Trophoblast cell (in vitro differentiated cells and primary cell): Measurements from ENCODE around the gene TACR1.

Experiments
- DNase-seq, 2 donors: peaks; one replicate each; pipeline ENCODE4 v3.0.0-alpha.2; 2016
- H2AFZ ChIP-seq: 2 replicates; pipeline ENCODE4 v1.6.1; 2013; ENCODE audit warnings: low read length, moderate library complexity, mild to moderate bottlenecking; ENCODE audit not compliant: insufficient read depth, poor library complexity
- H2AK5ac ChIP-seq: 2 replicates; pipeline ENCODE4 v1.6.1; 2013; ENCODE audit warnings: mild to moderate bottlenecking, low read length
- H2BK120ac ChIP-seq: 2 replicates; pipeline ENCODE4 v1.6.1; 2013; ENCODE audit warnings: low read length, mild to moderate bottlenecking, moderate library complexity; ENCODE audit not compliant: insufficient read depth, poor library complexity
- H2BK12ac ChIP-seq: 2 replicates; pipeline ENCODE4 v1.6.1; 2013; ENCODE audit warnings: mild to moderate bottlenecking, low read length, moderate library complexity
- H2BK5ac ChIP-seq: 2 replicates; pipeline ENCODE4 v1.6.1; 2013; ENCODE audit warnings: low read length, low read depth, moderate library complexity, mild to moderate bottlenecking; ENCODE audit not compliant: poor library complexity
- H3K14ac ChIP-seq: 2 replicates; pipeline ENCODE4 v1.6.1; 2013; ENCODE audit warnings: mild to moderate bottlenecking, low read length
- H3K18ac ChIP-seq: 2 replicates; pipeline ENCODE4 v1.6.1; 2013; ENCODE audit warnings: mild to moderate bottlenecking, low read length
- H3K23ac ChIP-seq: 2 replicates; pipeline ENCODE4 v1.6.1; 2013; ENCODE audit warnings: low read length
- H3K27ac ChIP-seq: 2 replicates; pipeline ENCODE4 v1.5.1; 2013; ENCODE audit warnings: low read depth, mild to moderate bottlenecking, inconsistent platforms, low read length, moderate library complexity
- H3K27me3 ChIP-seq: 2 replicates; pipeline ENCODE4 v1.6.1; 2013; ENCODE audit warnings: inconsistent platforms, mild to moderate bottlenecking, low read length, moderate library complexity; ENCODE audit not compliant: insufficient read depth
- H3K36me3 ChIP-seq, 2 experiments: 1 replicate in 1 of 2; 2 replicates in 1 of 2; pipeline ENCODE4 v1.6.1; 2013; ENCODE audit warnings: low read length in 2 of 2, mild to moderate bottlenecking in 2 of 2, moderate library complexity in 1 of 2; ENCODE audit not compliant: insufficient read depth in 2 of 2, control insufficient read depth in 1 of 2
- H3K4ac ChIP-seq: 2 replicates; pipeline ENCODE4 v1.6.1; 2013; ENCODE audit warnings: low read depth, mild to moderate bottlenecking, low read length, moderate library complexity
- H3K4me1 ChIP-seq, 2 experiments: 1 replicate in 1 of 2; 2 replicates in 1 of 2; pipeline ENCODE4 v1.6.1; 2013; ENCODE audit warnings: low read length in 2 of 2, mild to moderate bottlenecking in 2 of 2, moderate library complexity in 1 of 2; ENCODE audit not compliant: insufficient read depth in 2 of 2, control insufficient read depth in 1 of 2
- H3K4me2 ChIP-seq: 2 replicates; pipeline ENCODE4 v1.6.1; 2013; ENCODE audit warnings: inconsistent platforms, mild to moderate bottlenecking, low read length, moderate library complexity
- H3K4me3 ChIP-seq: 2 replicates; pipeline ENCODE4 v1.5.1; 2013; ENCODE audit warnings: mild to moderate bottlenecking, low read depth, low read length, inconsistent platforms
- H3K79me1 ChIP-seq: one replicate; pipeline ENCODE4 v1.6.1; 2013; ENCODE audit warnings: low read length
- H3K79me2 ChIP-seq: 2 replicates; pipeline ENCODE4 v1.6.1; 2013; ENCODE audit warnings: low read length, mild to moderate bottlenecking; ENCODE audit not compliant: control insufficient read depth, insufficient read depth, poor library complexity
- H3K9ac ChIP-seq: 2 replicates; pipeline ENCODE4 v1.6.1; 2013; ENCODE audit warnings: mild to moderate bottlenecking, low read length
- H3K9me3 ChIP-seq: 2 replicates; pipeline ENCODE4 v1.6.1; 2013; ENCODE audit warnings: low read depth, mild to moderate bottlenecking, control low read depth, inconsistent platforms, low read length; ENCODE audit not compliant: insufficient read depth
- H4K12ac ChIP-seq: 2 replicates; pipeline ENCODE4 v1.6.1; 2013; ENCODE audit warnings: low read depth, mild to moderate bottlenecking, low read length, moderate library complexity
- H4K8ac ChIP-seq: 2 replicates; pipeline ENCODE4 v1.6.1; 2013; ENCODE audit warnings: low read depth, mild to moderate bottlenecking, low read length, moderate library complexity
- H4K91ac ChIP-seq: one replicate; pipeline ENCODE4 v1.6.1; 2013; ENCODE audit warnings: low read depth, mild to moderate bottlenecking, low read length, moderate library complexity
- WGBS: extraction: QIAGEN DNeasy Blood & Tissue Kit; methylation state at CpG from one replicate; pipeline ENCODE4 v1.1.7; 2013; ENCODE audit warnings: missing lambda C conversion rate; ENCODE audit not compliant: insufficient read length, insufficient coverage; ENCODE audit errors: extremely low coverage; 5-methylcytosine and 5-hydroxymethylcytosine counted together

TACR1 gene

DNA sequence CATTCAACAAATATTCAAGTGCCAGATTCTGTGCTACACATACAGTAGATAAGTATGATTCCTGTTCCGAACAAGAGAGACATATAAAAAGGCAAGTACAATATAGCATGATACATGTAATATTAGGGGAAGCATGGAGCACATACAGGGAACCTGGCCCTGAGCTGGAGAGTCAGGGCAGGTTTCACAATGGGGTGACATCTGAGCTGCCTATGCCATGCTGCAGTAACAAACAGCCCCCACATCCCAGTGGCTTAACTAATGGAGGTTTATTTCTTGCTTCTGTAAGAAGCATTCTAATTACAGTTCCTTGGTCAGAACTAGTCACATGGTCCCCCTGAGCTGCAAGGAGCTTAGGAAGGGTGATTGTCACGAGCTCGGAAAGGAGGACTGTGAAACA, 27.3 kb upstream of the TACR1 start:
- H3K27ac ChIP-seq = no peak overlapping the region
- no peak overlapping the region for H2AFZ ChIP-seq
- no peak overlapping the region for H3K14ac ChIP-seq
- no CpG with 5 or more reads among the region's 3 CpGs for WGBS
- H3K9ac ChIP-seq = no peak overlapping the region
- no peaks in the 10 kb centered on the region for H3K9me3 ChIP-seq
- H4K91ac ChIP-seq = no peak overlapping the region
- H3K4ac ChIP-seq = no peak overlapping the region
- H2BK120ac ChIP-seq = no peak overlapping the region
- no peak overlapping the region for H2BK5ac ChIP-seq
- H3K79me2 ChIP-seq = no peaks in the 10 kb centered on the region
- no peaks in the 10 kb centered on the region for H3K79me1 ChIP-seq
- no peak overlapping the region for H4K8ac ChIP-seq
- H3K18ac ChIP-seq = no peak overlapping the region
- no peaks in the 10 kb centered on the region for H3K4me1 ChIP-seq
- no peaks in the 10 kb centered on the region for H3K36me3 ChIP-seq
- DNase-seq = no peak
- H3K4me3 ChIP-seq = no peak overlapping the region
- H3K4me2 ChIP-seq = no peak overlapping the region
- H2BK12ac ChIP-seq = no peak overlapping the region
- no peak overlapping the region for H3K23ac ChIP-seq
- H2AK5ac ChIP-seq = no peak overlapping the region
- H3K27me3 ChIP-seq = no peaks in the 10 kb centered on the region
- no peak overlapping the region for H4K12ac ChIP-seq

DNA sequence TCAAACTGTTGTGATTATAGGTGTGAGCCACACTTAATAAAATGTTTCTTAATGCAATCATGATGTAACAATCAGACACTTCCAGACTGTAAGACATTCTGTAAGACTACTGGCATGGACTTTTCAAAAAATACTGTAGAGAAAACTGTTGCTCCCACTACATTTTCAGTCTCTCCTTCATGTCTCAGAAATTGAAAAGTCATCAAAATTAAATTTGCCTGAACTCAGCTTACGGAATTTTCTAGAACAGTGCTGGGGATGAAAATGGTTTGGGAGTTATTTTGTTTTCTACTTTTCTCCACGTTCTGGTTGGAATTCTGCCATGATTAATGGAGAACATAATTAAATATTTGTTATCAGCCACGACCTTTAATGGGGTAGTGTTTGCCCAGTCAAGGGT, 26.8 kb upstream of the TACR1 start:
- Histone ChIP-seq H2BK12ac (no peak overlapping the region), H2AK5ac (no peak overlapping the region), H3K9ac (no peak overlapping the region), H3K36me3 (no peaks in the 10 kb centered on the region), H3K4ac (no peak overlapping the region), H3K9me3 (no peaks in the 10 kb centered on the region), H4K12ac (no peak overlapping the region), H3K79me1 (no peaks in the 10 kb centered on the region), H2BK5ac (no peak overlapping the region), H3K27me3 (no peaks in the 10 kb centered on the region), H4K91ac (no peak overlapping the region), H4K8ac (no peak overlapping the region), H2AFZ (no peak overlapping the region), H3K23ac (no peak overlapping the region), H3K27ac (no peak overlapping the region), H2BK120ac (no peak overlapping the region), H3K4me1 (no peaks in the 10 kb centered on the region), H3K4me2 (no peak overlapping the region), H3K79me2 (no peaks in the 10 kb centered on the region), H3K4me3 (no peak overlapping the region), H3K18ac (no peak overlapping the region), H3K14ac (no peak overlapping the region)
- WGBS = no CpG with 5 or more reads among the region's 3 CpGs
- no peak for DNase-seq

DNA sequence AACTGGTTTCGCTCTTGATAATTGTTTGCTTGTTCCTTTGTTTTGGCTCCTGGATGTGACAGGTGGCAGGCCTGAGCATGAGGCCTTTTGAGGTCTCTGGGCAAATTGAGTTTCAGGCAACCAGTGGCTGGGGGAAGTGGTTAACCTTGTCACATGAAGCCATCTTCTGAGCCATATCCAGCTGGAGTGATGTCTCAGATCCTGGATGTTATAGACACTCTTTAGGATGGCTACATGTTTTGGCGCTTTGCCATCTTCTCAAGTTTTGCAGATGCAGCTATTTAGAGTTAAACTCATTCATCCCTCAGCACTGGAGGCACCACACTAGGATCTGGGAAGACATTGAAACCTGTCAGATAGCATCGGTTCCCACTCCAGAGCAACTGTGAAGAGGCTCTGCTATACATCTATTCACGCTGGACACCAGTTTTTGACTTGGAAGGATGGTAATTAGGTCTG, 25.3 kb upstream of the TACR1 start:
- Histone ChIP-seq H2BK12ac (no peak overlapping the region), H3K23ac (no peak overlapping the region), H4K91ac (no peak overlapping the region), H3K4me1 (no peaks in the 10 kb centered on the region), H3K27me3 (no peaks in the 10 kb centered on the region), H3K36me3 (no peaks in the 10 kb centered on the region), H3K79me1 (no peaks in the 10 kb centered on the region), H2BK120ac (no peak overlapping the region), H3K4me3 (no peak overlapping the region), H3K4ac (no peak overlapping the region), H3K4me2 (no peak overlapping the region), H2AFZ (no peak overlapping the region), H4K8ac (no peak overlapping the region), H2AK5ac (no peak overlapping the region), H3K79me2 (no peaks in the 10 kb centered on the region), H3K27ac (no peak overlapping the region), H3K14ac (no peak overlapping the region), H2BK5ac (no peak overlapping the region), H3K9me3 (no peaks in the 10 kb centered on the region), H3K9ac (no peak overlapping the region), H4K12ac (no peak overlapping the region), H3K18ac (no peak overlapping the region)
- no peak for DNase-seq
- WGBS = no CpG with 5 or more reads among the region's 4 CpGs

DNA sequence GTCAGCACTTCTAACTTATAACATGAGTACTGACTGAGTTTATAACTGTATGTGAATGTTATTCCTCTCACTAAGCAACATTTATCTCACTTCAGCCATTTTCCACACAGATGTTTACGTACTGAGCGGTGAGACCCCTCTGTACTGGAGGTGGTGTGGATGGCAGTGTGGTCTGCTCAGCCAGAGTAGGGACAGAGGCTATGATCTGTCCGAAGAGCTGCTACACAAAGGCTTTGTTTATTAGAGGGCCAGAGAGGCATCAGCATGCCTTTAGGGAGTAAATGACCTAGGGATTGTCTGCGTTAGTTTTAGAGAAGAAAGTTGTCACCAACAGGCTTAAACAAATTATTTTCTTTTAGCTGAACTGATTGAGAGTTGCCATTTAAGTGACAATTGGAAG, 23.2 kb upstream of the TACR1 start:
- no peak overlapping the region for H4K8ac ChIP-seq
- no peak overlapping the region for H3K27ac ChIP-seq
- H4K12ac ChIP-seq = no peak overlapping the region
- no peak overlapping the region for H3K9ac ChIP-seq
- H2BK12ac ChIP-seq = no peak overlapping the region
- no peak overlapping the region for H3K14ac ChIP-seq
- no CpG with 5 or more reads among the region's 4 CpGs for WGBS
- no peak overlapping the region for H3K18ac ChIP-seq
- no peaks in the 10 kb centered on the region for H3K36me3 ChIP-seq
- H4K91ac ChIP-seq = no peak overlapping the region
- no peak for DNase-seq
- no peak overlapping the region for H3K23ac ChIP-seq
- no peaks in the 10 kb centered on the region for H3K27me3 ChIP-seq
- H3K9me3 ChIP-seq = no peaks in the 10 kb centered on the region
- no peak overlapping the region for H2BK5ac ChIP-seq
- H2BK120ac ChIP-seq = no peak overlapping the region
- no peak overlapping the region for H2AFZ ChIP-seq
- no peaks in the 10 kb centered on the region for H3K4me1 ChIP-seq
- no peak overlapping the region for H2AK5ac ChIP-seq
- H3K4ac ChIP-seq = no peak overlapping the region
- H3K79me1 ChIP-seq = no peaks in the 10 kb centered on the region
- no peaks in the 10 kb centered on the region for H3K79me2 ChIP-seq
- no peak overlapping the region for H3K4me3 ChIP-seq
- no peak overlapping the region for H3K4me2 ChIP-seq
